H9 (cell line): ENCODE measurements around the gene SEC61B. TPM values are rescaled to one million over a fixed set of nuclear protein-coding genes. Genes with fewer than 3 reads are reported as not detected.

Experiments used
- DNase-seq: peaks from one replicate; pipeline ENCODE4 v3.0.0-alpha.2; 2017
- H2AFZ ChIP-seq: one replicate; pipeline ENCODE4 v1.6.1; 2013; ENCODE audit warnings: mild to moderate bottlenecking, low read length, control low read depth, moderate library complexity
- H2AK5ac ChIP-seq: 2 replicates; pipeline ENCODE4 v1.6.1; 2013; ENCODE audit warnings: low read length, control low read depth, mixed read lengths; ENCODE audit not compliant: insufficient read length
- H2BK120ac ChIP-seq: one replicate; pipeline ENCODE4 v1.6.1; 2013; ENCODE audit warnings: low read depth, mild to moderate bottlenecking, low read length, control low read depth, inconsistent platforms; ENCODE audit not compliant: poor library complexity, severe bottlenecking
- H2BK12ac ChIP-seq: 2 replicates; pipeline ENCODE4 v1.6.1; 2013; ENCODE audit warnings: low read length, control low read depth, mixed read lengths, low read depth; ENCODE audit not compliant: insufficient read length
- H2BK15ac ChIP-seq: 2 replicates; pipeline ENCODE4 v1.6.1; 2013; ENCODE audit warnings: low read depth, low read length, control low read depth
- H2BK20ac ChIP-seq: one replicate; pipeline ENCODE4 v1.6.1; 2013; ENCODE audit warnings: low read depth, mild to moderate bottlenecking, low read length, control low read depth, inconsistent platforms; ENCODE audit not compliant: poor library complexity, severe bottlenecking
- H2BK5ac ChIP-seq: 2 replicates; pipeline ENCODE4 v1.6.1; 2013; ENCODE audit warnings: low read length, control low read depth, mixed read lengths; ENCODE audit not compliant: insufficient read length
- H3K14ac ChIP-seq: 2 replicates; pipeline ENCODE4 v1.6.1; 2013; ENCODE audit warnings: low read length, control low read depth; ENCODE audit not compliant: insufficient read depth
- H3K18ac ChIP-seq: 2 replicates; pipeline ENCODE4 v1.6.1; 2013; ENCODE audit warnings: low read depth, mild to moderate bottlenecking, mixed read lengths, low read length, control low read depth; ENCODE audit not compliant: insufficient read length
- H3K23ac ChIP-seq: 2 replicates; pipeline ENCODE4 v1.6.1; 2013; ENCODE audit warnings: low read length, control low read depth, mixed read lengths, low read depth; ENCODE audit not compliant: insufficient read length
- H3K23me2 ChIP-seq: 2 replicates; pipeline ENCODE4 v1.6.1; 2013; ENCODE audit warnings: low read depth, mild to moderate bottlenecking, mixed read lengths, low read length, control low read depth; ENCODE audit not compliant: insufficient read length, poor library complexity, severe bottlenecking
- H3K27ac ChIP-seq: 2 replicates; pipeline ENCODE4 v1.5.1; 2013; ENCODE audit warnings: low read length, control low read depth, mixed read lengths, low read depth; ENCODE audit not compliant: insufficient read length
- H3K27me3 ChIP-seq: 2 replicates; pipeline ENCODE4 v1.6.1; 2013; ENCODE audit warnings: low read length, control low read depth, inconsistent platforms; ENCODE audit not compliant: insufficient read depth
- H3K4ac ChIP-seq: 2 replicates; pipeline ENCODE4 v1.6.1; 2013; ENCODE audit warnings: low read depth, mild to moderate bottlenecking, control low read depth, inconsistent platforms, low read length, moderate library complexity
- H3K4me1 ChIP-seq: 2 replicates; pipeline ENCODE4 v1.6.1; 2013; ENCODE audit warnings: low read length, control low read depth, inconsistent platforms; ENCODE audit not compliant: insufficient read depth
- H3K4me2 ChIP-seq: 2 replicates; pipeline ENCODE4 v1.6.1; 2013; ENCODE audit warnings: low read length, control low read depth, mixed read lengths; ENCODE audit not compliant: insufficient read length, insufficient read depth
- H3K56ac ChIP-seq: 2 replicates; pipeline ENCODE4 v1.6.1; 2013; ENCODE audit warnings: low read depth, mild to moderate bottlenecking, mixed read lengths, low read length, control low read depth; ENCODE audit not compliant: insufficient read length
- H3K79me1 ChIP-seq: 2 replicates; pipeline ENCODE4 v1.6.1; 2013; ENCODE audit warnings: low read depth, mild to moderate bottlenecking, moderate library complexity, low read length, control low read depth, inconsistent platforms; ENCODE audit not compliant: insufficient read depth, poor library complexity, severe bottlenecking
- H3K79me2 ChIP-seq: 2 replicates; pipeline ENCODE4 v1.6.1; 2013; ENCODE audit warnings: low read length, control low read depth, inconsistent platforms; ENCODE audit not compliant: insufficient read depth
- H3K9ac ChIP-seq: 2 replicates; pipeline ENCODE4 v1.6.1; 2013; ENCODE audit warnings: low read length, control low read depth, mixed read lengths; ENCODE audit not compliant: insufficient read length; ENCODE audit errors: extremely low read depth
- H3K9me3 ChIP-seq: one replicate; pipeline ENCODE4 v1.6.1; 2013; ENCODE audit warnings: low read depth, low read length, inconsistent platforms; ENCODE audit not compliant: control insufficient read depth
- H3T11ph ChIP-seq: one replicate; pipeline ENCODE4 v1.6.1; 2013; ENCODE audit warnings: mild to moderate bottlenecking, low read length, control low read depth, inconsistent platforms
- H4K20me1 ChIP-seq: one replicate; pipeline ENCODE4 v1.6.1; 2013; ENCODE audit not compliant: control insufficient read depth, insufficient read length, insufficient read depth
- H4K5ac ChIP-seq: 2 replicates; pipeline ENCODE4 v1.6.1; 2013; ENCODE audit warnings: low read depth, mild to moderate bottlenecking, mixed read lengths, low read length, control low read depth; ENCODE audit not compliant: insufficient read length
- H4K8ac ChIP-seq: replicated peaks from 2 replicates; pipeline ENCODE4 v1.6.1; 2013; ENCODE audit warnings: low read length, control low read depth, mixed read lengths, low read depth; ENCODE audit not compliant: insufficient read length
- H4K91ac ChIP-seq: 2 replicates; pipeline ENCODE4 v1.6.1; 2013; ENCODE audit warnings: low read depth, mild to moderate bottlenecking, moderate library complexity, mixed read lengths, low read length, control low read depth; ENCODE audit not compliant: insufficient read length
- H3K27ac Mint-ChIP-seq, 3 experiments: 2 replicates in 2 of 3; 3 replicates in 1 of 3; pipeline ENCODE4 v1.8.0; 2020 to 2021; ENCODE audit warnings: mixed read lengths in 3 of 3, mild to moderate bottlenecking in 1 of 3, moderate library complexity in 1 of 3
- H3K27me3 Mint-ChIP-seq: 2 replicates; pipeline ENCODE4 v1.8.0; 2021; ENCODE audit warnings: low read depth, mild to moderate bottlenecking, moderate library complexity, mixed read lengths
- H3K36me3 Mint-ChIP-seq, 3 experiments: 2 replicates in 2 of 3; 3 replicates in 1 of 3; pipeline ENCODE4 v1.8.0; 2020 to 2021; ENCODE audit warnings: low read depth in 3 of 3, mixed read lengths in 3 of 3; ENCODE audit not compliant: insufficient read depth in 1 of 3
- H3K4me1 Mint-ChIP-seq, 2 experiments: 2 replicates each; pipeline ENCODE4 v1.8.0; 2020; ENCODE audit warnings: mixed read lengths in 2 of 2
- H3K4me3 Mint-ChIP-seq, 2 experiments: 2 replicates in 1 of 2; 3 replicates in 1 of 2; pipeline ENCODE4 v1.8.0; 2020 to 2021; ENCODE audit warnings: mild to moderate bottlenecking in 2 of 2, mixed read lengths in 2 of 2, moderate library complexity in 1 of 2
- H3K9me3 Mint-ChIP-seq, 2 experiments: 2 replicates in 1 of 2; 3 replicates in 1 of 2; pipeline ENCODE4 v1.8.0; 2020; ENCODE audit warnings: mild to moderate bottlenecking in 2 of 2, mixed read lengths in 2 of 2, moderate library complexity in 1 of 2
- WGBS: extraction: QIAGEN DNeasy Blood & Tissue Kit; methylation state at CpG from one replicate; pipeline ENCODE4 v1.1.7; 2013; ENCODE audit warnings: missing lambda C conversion rate, low lambda C conversion rate, mixed read lengths; ENCODE audit not compliant: insufficient read length; ENCODE audit errors: extremely low coverage; 5-methylcytosine and 5-hydroxymethylcytosine counted together
- total RNA-seq: library from RNA; stranded (reverse); gene quantifications from 2 replicates; pipeline ENCODE4 v1.2.1, GENCODE V29; 2021
- TF ChIP-seq, protein P1 (sequence below): fragments of 200-600 bp; sonication (generic); conservative IDR thresholded peaks from 3 replicates; pipeline ENCODE4 v1.8.0; 2021; ENCODE audit warnings: antibody characterized with exemption, mild to moderate bottlenecking

Gene SEC61B
- total RNA-seq, 1 experiment from 2014 or later: 142 TPM

DNA sequence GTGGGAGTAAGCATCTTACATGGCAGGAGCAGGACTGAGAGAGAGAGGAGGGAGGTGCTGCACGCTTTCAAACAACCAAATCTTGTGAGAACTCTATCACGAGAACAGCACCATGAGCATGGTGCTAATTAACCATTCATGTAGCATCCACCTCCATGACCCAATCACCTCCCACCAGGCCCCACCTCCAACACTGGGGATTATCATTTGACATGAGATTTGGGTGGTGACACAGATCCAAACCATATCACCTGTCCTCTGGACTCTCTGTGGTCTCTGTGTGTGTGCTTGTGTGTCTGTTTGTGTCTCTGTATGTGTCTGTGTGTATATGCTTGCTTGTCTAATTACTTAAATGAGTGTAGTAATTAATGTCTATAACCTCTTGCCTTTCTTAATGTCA is 31.1 kb downstream of the SEC61B start:
- no peak overlapping the region for H2BK5ac ChIP-seq
- no peak overlapping the region for H4K91ac ChIP-seq
- no peak overlapping the region for H3K4me3 Mint-ChIP-seq
- no peak for DNase-seq
- H3K79me2 ChIP-seq: no peaks in the 10 kb centered on the region
- H3K4me1 Mint-ChIP-seq: peaks cover 3% of the 10 kb centered on the region in 2 experiments; a peak in 1 of 4 replicates
- no peak overlapping the region for H2AFZ ChIP-seq
- H2AK5ac ChIP-seq: no peak overlapping the region
- no peak overlapping the region for H3K9ac ChIP-seq
- H3K27ac Mint-ChIP-seq: peak overlapping the region in 1 of 3 experiments; percentile 85; a peak in 1 of 7 replicates
- H3K27me3 Mint-ChIP-seq: peaks cover 1% of the 10 kb centered on the region; the same call in 1 of the 2 replicates
- no peak overlapping the region for H3K4me2 ChIP-seq
- no peak overlapping the region for H4K8ac ChIP-seq
- H3K56ac ChIP-seq: no peak overlapping the region
- H3K27ac ChIP-seq: no peak overlapping the region
- no peak overlapping the region for H3K23ac ChIP-seq
- H3T11ph ChIP-seq: no peak overlapping the region
- no peaks in the 10 kb centered on the region; a peak in 1 of 5 replicates for H3K9me3 Mint-ChIP-seq
- no peaks in the 10 kb centered on the region for H3K79me1 ChIP-seq
- no peak overlapping the region for H2BK15ac ChIP-seq
- H3K27me3 ChIP-seq: no peaks in the 10 kb centered on the region
- H3K4ac ChIP-seq: no peak overlapping the region
- H3K14ac ChIP-seq: no peak overlapping the region
- no peak overlapping the region for H3K18ac ChIP-seq
- no peaks in the 10 kb centered on the region for H3K4me1 ChIP-seq
- WGBS: no CpG with 5 or more reads among the region's 2 CpGs
- no peaks in the 10 kb centered on the region for H3K23me2 ChIP-seq
- no peak overlapping the region for H2BK120ac ChIP-seq
- no peak overlapping the region for H4K5ac ChIP-seq
- H4K20me1 ChIP-seq: no peaks in the 10 kb centered on the region
- TF ChIP-seq, protein P1, sequence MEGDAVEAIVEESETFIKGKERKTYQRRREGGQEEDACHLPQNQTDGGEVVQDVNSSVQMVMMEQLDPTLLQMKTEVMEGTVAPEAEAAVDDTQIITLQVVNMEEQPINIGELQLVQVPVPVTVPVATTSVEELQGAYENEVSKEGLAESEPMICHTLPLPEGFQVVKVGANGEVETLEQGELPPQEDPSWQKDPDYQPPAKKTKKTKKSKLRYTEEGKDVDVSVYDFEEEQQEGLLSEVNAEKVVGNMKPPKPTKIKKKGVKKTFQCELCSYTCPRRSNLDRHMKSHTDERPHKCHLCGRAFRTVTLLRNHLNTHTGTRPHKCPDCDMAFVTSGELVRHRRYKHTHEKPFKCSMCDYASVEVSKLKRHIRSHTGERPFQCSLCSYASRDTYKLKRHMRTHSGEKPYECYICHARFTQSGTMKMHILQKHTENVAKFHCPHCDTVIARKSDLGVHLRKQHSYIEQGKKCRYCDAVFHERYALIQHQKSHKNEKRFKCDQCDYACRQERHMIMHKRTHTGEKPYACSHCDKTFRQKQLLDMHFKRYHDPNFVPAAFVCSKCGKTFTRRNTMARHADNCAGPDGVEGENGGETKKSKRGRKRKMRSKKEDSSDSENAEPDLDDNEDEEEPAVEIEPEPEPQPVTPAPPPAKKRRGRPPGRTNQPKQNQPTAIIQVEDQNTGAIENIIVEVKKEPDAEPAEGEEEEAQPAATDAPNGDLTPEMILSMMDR: no peak
- no peaks in the 10 kb centered on the region for H3K9me3 ChIP-seq
- no peak overlapping the region for H2BK12ac ChIP-seq
- no peak overlapping the region for H2BK20ac ChIP-seq
- H3K36me3 Mint-ChIP-seq: no peaks in the 10 kb centered on the region
